LNCaP clone FGC (cell line): ENCODE results near the gene LARP4B.
"Not testable (repeated sequence)": the region's sequence is repeated elsewhere in the genome, so short reads cannot be mapped to it uniquely, and the experiment has no call there.

Experiments
- DNase-seq: peaks from one replicate; pipeline ENCODE4 v3.0.0-alpha.2; 2011; ENCODE audit warnings: low read depth
- H3K4me3 ChIP-seq: 2 replicates; pipeline ENCODE4 v1.5.1; 2011; ENCODE audit warnings: mild to moderate bottlenecking, low read depth, low read length, control low read depth
- TF ChIP-seq, protein P1 (sequence below): IDR thresholded peaks from 2 replicates; pipeline ENCODE4 v1.5.1; 2012; ENCODE audit warnings: mild to moderate bottlenecking; ENCODE audit not compliant: control insufficient read depth, insufficient read depth; ENCODE audit errors: extremely low read depth

The LARP4B gene

DNA sequence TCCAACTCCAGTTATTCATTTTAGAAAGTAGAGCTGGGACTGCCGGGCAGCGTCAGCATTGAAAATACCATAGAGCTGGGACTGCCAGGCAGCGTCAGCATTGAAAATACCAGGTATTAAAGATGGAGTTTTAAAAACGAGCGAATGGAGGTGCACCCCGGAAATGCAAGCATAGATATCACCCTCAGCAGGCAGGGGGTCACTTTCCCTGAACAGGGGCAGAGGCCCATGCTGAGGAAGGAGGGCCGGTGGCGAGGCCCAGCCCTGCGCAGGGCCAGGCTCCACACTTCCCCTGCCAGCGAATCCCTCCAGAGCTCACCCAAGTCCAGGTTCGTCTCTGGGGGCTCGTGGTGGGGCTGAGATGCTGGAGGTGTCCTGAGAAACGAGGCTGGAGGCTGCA is 157.3 kb downstream of the LARP4B start:
- no peak overlapping the region for H3K4me3 ChIP-seq
- DNase-seq = no peak
- TF ChIP-seq, protein P1, sequence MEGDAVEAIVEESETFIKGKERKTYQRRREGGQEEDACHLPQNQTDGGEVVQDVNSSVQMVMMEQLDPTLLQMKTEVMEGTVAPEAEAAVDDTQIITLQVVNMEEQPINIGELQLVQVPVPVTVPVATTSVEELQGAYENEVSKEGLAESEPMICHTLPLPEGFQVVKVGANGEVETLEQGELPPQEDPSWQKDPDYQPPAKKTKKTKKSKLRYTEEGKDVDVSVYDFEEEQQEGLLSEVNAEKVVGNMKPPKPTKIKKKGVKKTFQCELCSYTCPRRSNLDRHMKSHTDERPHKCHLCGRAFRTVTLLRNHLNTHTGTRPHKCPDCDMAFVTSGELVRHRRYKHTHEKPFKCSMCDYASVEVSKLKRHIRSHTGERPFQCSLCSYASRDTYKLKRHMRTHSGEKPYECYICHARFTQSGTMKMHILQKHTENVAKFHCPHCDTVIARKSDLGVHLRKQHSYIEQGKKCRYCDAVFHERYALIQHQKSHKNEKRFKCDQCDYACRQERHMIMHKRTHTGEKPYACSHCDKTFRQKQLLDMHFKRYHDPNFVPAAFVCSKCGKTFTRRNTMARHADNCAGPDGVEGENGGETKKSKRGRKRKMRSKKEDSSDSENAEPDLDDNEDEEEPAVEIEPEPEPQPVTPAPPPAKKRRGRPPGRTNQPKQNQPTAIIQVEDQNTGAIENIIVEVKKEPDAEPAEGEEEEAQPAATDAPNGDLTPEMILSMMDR = no peak

DNA sequence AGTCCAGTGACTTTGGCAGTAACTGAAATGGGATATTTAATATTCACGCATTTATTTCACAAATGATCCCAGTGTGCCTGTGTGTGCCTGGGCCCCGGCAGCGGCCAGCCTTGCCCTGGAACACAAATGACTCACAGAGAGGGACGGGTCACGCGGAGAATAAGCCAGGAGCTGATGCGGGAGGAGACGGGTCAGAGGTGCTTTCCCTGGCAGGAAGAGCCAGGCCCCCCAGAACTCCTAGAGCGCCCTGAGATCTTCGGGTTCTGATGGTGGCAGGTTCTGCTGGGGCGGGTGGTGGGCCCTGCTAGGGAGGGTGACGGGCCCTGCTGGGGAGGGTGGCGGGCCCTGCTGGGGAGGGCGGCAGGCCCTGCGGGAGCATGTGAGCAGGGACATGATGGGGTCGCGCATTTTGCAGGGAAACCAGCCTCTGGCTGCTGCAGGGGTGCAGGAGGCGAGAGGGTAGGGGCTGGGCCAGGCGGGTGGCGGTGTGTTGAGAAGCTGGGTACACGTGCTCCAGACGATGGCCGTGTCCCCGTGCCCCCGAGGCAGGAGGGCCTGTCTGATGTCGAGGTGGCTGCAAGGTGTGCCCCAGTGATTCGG is 157.8 kb downstream of the LARP4B start:
- DNase-seq = no peak
- TF ChIP-seq, protein P1 = no peak

DNA sequence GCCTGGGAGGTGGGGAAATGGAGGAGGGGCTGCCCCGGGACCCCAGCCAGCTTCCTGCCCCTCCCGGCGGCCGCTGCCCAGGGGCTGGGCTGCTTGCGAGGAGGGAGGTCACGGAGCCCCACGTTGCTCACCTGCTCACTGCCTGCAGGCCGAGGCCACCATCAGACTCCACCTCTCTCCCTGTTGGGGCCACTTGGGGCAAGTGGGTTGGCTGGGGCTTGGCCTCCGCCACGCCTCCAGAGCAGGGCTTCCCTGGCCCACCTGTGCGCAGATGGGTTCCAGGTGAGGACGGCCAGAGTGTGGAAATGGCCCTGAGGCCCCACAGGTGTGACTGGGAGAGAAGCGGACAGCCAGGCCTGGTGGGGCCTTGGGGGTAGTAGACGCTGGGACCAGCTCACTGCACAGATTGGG is 159.3 kb downstream of the LARP4B start:
- H3K4me3 ChIP-seq = no peak overlapping the region
- TF ChIP-seq, protein P1 = no peak
- no peak for DNase-seq

More for the DNA sequence above, 157.8 kb downstream of the LARP4B start:
- H3K4me3 ChIP-seq = no peak overlapping the region

DNA sequence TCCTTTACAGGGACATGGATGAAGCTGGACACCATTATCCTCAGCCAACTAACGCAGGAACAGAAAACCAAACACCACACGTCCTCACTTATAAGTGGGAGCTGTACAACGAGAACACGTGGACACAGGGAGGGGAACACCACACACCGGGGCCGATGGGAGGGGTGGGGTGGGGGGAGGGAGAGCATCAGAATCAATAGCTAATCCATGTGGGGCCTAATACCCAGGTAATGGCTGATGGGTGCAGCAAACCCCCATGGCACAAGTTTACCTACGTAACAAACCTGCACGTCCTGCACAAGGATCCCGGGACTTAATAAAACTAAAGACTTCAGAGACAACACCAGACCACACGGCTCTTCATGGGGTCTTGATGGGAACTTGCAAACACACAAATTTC is 159.9 kb downstream of the LARP4B start:
- H3K4me3 ChIP-seq = no peak overlapping the region
- TF ChIP-seq, protein P1 = no peak
- DNase-seq = no peak

DNA sequence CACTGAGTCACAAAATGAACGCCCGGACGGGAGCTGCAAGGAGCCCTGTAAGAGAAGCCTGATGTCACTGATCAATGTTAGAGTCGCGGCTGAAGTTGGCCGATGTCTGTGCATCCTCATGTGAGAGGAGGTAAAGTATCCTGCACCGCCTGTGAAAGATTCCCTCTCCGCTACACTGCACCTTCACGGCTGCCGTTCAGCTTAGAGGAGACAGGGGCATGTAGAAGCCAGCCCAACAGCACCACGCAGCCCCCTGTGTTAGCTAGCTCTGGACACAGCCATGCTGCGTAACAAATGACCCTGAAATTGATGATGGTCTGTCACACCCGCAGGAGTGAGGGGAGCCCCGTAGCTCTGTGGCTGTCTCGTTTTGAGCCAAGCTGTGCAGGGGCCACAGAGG is 160.5 kb downstream of the LARP4B start:
- TF ChIP-seq, protein P1 = no peak
- H3K4me3 ChIP-seq = no peak overlapping the region
- DNase-seq = no peak

DNA sequence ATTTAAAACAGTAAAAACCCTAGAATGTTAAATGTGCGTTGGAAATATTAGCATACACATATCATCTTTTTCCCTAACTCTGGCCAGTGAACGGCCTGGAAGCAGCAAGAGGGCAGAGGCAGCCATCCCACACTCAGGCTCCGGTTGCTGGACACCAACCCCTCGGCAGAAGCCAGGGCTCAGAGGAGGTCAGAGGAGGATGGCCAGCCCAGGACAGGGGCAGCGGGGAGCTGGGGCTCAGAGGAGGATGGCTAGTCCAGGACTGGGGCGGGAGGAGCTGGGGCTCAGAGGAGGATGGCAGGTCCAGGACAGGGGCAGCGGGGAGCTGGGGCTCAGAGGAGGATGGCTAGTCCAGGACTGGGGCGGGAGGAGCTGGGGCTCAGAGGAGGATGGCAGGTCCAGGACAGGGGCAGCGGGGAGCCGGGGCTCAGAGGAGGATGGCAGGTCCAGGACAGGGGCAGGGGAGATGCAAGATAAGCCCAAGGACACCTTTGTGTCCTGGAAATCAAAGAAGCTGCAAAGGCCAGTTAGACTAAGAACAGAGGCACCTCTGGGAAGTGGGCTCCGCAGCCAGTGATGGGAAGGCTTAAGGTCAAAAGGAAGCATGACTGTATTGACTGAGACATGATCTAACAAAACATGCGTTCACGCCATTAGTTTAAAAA is 161.3 kb downstream of the LARP4B start:
- H3K4me3 ChIP-seq, DNase-seq: not testable (repeated sequence)

DNA sequence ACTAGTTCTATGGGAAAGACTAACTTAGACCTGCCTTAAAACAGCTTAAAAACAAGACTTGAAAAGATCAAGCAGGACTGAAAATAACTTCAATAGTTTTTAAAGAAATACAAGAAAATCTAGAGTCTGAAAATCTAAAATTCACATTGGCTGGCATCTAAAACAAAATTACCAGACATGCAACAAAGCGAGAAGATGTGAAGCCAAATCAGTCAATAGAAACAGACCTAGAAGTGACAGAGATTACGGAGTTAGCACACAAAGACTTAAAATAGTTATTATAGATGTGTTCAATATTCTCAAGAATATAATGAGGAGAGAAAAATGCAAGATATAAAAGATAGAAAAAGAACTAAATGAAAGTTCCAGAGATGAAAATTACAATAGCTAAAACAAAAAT is 163.7 kb downstream of the LARP4B start:
- DNase-seq = no peak
- TF ChIP-seq, protein P1 = no peak
- no peak overlapping the region for H3K4me3 ChIP-seq
